HG03457 (cell line): Measurements from ENCODE around the gene ST6GALNAC3.
A peak's percentile ranks its signal among the peaks of the same experiment; 100 is the strongest.
"Not testable (repeated sequence)": the region's sequence is repeated elsewhere in the genome, so short reads cannot be mapped to it uniquely, and the experiment has no call there.

Experiments
- ATAC-seq: cut with Tn5 transposase; IDR thresholded peaks from one replicate; pipeline ENCODE4 v1.9.1; 2021; ENCODE audit warnings: moderate number of reproducible peaks; ENCODE audit not compliant: unreplicated experiment

Gene ST6GALNAC3

DNA sequence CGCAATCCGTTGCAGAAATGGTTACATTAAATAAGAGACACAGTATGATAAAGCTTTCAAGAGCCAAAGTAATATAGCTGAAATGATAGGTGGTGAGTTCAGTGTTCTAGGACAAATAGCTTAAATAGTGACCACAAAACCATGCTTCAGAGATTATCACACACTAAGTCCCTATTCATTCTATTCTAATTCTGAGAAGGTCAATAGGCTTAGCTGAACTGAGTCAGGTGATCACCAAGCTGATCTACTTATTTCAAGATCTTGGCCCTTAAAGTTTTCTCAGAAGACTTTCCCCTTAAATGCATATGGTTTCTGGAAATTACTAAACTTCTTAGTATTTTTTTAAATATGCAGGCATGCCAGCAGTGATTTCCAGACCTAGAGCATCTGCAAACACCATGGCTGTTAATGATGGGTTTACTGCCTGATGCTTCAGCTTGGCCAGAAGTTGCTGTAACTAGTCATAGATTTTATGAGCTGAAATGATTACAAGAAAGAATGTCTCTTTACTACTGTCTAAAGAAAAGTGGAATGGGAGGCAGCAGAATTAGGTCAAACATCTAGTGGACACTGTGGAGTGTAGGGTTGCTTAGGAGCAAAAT, 242.9 kb downstream of the ST6GALNAC3 start:
- ATAC-seq, result no peak

DNA sequence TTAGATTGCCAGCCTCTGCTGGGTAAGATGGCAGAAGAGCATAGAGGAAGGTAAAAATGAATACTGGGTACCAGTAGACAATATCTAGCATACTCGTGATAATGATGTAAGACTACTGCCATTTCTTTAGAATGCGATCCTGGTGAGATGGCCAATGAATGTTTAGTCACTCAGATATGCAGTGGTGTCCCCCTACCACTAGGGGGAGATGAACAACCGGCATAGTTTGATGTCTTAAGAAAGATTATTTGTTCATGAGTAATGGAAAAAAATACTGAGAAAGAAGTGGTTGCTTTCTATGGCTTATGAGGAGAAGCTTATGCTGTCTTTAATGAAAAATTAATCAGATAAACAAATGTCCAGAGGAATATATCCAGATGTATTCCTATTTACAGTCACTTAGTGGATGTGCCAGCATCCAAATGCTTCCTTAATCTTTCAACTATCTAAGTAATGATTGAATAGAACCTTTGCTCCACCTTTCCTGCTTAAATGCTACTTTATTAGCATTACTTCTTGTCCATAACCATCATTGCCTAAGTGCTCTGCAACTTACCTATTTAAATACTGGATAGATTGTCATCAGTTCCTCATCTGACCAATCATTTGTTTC, 256.6 kb downstream of the ST6GALNAC3 start:
- ATAC-seq, result peak; percentile 84

DNA sequence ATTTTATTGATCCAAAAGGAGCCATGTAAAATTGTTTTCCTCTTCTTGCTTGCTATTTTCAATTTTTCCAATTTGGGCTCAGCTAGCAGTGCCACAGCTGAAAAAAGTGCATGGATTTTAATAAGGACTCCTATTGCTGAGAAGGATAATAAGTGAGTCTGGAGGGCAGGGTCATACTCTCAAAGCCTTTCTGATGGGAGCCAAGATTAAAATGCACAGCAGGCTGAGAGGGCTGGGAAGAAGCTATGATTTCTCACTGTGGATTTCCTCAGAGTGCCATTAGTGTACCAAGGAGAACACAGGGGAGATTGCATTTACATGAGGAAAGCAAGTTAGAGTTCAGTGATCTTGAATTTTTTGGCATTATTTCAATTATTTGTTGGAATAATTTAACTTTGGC, 261.3 kb downstream of the ST6GALNAC3 start:
- ATAC-seq, result no peak

- no peak for ATAC-seq
Measured at GRCh38 chr1:76336931-76337371, 262.4 kb downstream of the ST6GALNAC3 start.

GRCh38 chr1:76337542-76338219, 263.1 kb downstream of the ST6GALNAC3 start:
- ATAC-seq, result no peak

DNA sequence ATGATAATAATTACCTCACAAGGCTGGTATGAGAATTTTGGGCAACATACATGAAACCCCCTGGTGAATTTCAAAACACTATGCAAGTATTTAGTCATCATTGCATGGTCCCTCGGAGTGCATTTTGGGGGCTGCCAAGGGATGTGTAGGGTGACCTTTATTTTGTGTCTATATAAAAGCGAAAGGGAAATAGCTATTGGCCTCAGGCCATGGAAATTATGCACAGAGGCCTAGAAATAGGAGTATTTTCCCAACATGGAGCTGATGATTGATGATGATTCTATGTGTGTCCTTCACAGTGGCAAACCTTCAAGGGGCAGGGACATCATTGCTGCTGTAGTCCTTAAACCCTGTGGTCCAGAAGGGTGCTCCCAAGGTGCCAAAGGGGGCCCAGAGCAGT, 265.5 kb downstream of the ST6GALNAC3 start:
- ATAC-seq, result no peak

DNA sequence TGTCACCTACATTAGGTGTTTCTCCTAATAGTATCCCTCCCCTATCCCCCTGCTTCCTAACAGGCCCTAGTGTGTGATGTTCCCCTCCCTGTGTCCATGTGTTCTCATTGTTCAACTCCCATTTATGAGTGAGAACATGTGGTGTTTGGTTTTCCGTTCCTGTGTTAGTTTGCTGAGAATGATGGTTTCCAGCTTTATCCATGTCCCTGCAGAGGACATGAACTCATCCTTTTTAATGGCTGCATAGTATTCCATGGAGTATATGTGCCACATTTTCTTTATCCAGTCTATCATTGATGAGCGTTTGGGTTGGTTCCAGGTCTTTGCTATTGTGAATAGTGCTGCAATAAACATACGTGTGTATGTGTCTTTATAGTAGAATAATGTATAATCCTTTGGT, 267.3 kb downstream of the ST6GALNAC3 start:
- ATAC-seq, result not testable (repeated sequence)

DNA sequence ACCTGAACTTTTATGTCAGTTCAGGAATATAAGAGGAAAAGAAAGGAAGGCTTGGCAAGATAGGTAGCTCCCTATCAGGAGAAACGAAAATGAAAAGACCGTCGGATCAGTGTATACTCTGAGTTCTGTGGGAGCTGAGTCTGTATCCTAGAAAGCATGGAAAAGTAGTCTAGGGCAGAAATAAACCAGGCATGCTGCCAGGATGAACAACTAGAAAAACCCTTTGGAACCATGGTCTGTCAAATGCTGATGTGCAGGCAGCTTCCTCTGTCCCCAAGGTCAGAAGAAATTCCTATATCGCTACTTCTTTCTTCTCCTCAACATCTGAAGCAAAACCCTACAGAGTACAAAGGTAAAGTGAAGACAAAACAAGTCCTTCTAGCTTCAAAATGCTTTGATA, 268.8 kb downstream of the ST6GALNAC3 start:
- ATAC-seq, result no peak

DNA sequence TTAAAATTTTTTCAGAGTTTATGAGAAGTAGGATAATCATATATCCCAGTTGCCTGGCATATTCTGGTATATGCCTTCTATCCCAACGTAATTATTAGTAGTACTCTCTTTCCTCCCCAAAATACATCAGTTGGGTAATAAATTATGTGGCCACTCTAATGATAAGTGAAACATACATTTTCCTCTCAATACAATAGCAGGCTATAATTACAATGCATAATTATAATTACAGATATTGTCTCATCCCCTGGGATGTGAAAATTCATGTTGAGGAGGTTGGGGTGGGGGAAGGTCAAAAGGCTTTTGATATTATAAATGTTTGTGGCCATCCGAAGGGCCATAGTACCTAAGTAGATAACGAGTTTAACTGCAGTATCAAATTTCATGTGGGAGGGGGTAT, 277.1 kb downstream of the ST6GALNAC3 start:
- ATAC-seq, result no peak

DNA sequence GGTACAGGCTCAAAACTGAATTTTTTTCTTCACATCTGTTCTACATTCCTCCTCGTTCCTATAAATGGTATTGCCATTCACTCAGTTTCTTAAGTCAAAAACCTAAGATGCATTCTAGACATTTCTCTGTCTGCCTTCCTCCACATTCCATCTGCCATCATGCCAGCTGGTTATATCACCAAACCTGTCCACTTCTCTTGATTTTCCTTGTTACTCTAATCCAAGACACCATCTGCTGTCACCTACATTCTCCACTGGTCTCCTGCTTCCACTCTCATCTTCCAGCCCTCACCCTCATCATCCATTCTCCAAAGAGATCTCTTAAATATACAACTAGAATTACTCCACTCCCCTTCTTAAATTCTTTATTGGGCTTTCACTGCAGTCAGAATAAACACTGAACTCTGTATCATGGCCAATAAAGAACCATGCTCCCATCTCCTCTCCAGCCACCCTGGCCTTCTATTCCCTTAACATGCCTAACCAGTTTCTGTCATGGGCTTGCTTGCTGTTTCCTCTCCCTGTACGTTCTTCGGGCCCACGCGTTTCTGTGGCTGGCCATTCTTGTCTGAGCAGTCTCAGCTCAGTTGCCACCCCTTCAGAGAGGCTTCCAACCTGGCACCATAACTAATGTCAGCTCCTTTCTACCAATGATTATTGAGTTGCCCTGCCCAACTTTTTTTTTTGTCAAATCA, 278.3 kb downstream of the ST6GALNAC3 start:
- ATAC-seq, result no peak

GRCh38 chr1:76354236-76354635, 279.7 kb downstream of the ST6GALNAC3 start:
- ATAC-seq, result no peak

DNA sequence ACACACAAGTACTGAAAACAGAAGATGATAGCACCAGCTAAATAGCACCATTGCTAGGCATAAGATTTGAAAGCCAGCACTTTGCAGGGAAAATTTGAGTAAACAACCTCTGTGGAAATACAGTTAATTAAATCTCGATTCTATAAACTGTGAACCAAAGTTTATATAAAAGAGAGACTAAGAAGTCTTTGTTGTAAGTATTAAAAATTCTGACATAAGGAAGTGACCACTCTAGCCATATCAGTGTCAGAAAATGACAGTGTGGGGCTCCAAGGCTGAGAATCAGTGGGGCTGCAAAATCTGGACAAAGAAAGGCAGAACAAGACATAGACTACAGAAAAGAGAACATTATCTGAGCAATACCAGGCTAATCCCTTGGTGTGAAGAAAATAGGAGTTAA, 292.2 kb downstream of the ST6GALNAC3 start:
- no peak for ATAC-seq

- no peak for ATAC-seq
Measured at GRCh38 chr1:76371941-76372340, 297.4 kb downstream of the ST6GALNAC3 start.

DNA sequence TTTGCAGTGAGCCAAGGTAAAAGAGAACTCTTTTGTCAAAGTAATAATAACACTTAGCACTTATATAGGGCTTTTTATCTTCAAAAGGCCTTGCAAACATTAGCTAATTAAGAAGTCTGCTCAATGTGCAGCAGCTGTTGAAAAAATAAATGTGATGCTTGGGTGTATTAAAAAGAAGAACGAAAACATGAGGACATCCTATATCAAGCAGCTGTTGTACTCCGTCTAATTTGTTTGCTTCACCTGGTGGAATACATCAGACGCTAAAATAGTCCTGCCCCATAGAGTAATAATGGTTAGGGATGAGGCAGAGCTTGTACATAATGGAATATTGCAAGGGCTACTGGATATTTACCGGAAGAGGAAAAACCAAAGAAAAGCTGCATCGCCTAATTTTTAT, 299.5 kb downstream of the ST6GALNAC3 start:
- ATAC-seq, result no peak

DNA sequence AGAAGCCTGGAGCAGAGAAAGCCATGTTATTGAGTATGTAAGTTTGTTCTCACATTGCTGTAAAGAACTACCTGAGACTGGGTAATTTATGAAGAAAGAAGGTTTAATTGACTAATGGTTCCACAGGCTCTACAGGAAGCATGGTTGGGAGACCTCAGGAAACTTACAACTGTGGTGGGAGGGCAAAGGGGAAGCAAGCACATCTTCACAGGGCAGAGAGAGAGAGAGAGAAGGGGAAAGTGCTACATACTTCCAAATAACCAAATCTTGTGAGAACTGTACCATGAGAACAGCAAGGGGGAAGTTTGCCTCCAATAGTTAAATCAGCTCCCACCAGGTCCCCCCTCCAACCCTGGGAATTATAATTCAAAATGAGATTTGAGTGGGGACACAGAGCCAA, 302.7 kb downstream of the ST6GALNAC3 start:
- ATAC-seq, result no peak

DNA sequence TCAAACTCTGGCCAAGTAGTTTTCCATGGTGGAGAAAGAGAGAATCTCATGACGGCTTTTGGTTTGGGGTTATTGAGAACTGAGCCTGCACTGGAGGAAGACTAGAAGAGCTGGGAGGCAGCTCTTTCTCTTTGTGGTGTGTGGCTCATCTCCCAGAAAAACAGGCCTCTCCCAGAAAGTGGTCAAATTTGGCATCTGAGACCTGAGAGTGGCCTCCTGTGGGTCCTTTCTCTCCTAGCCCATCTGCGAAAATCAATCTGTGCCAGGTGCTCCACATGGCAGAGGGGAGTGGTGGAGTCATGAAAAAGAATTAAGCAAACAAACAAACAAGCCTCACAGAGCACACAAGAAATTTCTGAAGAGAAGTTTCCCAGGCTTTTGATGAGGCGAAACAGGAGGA, 305.0 kb downstream of the ST6GALNAC3 start:
- no peak for ATAC-seq

DNA sequence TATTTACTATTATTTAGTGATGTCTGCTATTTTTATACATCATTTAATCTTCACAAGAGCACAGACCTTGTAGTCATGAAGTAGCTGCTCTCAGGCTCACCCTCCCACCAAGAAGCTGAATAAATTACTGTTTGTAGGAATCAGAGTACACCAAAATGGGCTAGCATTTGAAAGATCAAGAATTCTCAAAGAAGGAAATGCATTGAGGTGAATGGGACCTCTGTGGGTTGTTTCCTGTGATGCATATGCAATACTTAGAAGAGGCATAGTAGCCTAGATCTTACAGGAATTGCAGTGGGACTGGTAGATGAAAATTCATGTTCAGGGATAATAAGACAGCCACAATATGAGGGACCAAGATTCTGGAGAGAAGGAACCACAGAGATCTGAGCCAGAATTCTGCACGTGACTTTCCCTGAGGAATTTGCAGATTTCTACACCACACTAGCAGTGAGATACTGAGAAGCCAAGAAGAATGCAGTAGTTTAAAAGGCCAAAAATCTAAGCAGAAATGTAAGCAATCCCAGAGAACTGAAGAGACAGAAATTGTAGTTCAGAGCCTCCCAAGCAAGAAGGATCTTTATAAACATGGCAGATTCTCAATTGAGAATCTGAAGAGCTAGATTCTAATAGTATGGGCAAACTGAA, 307.0 kb downstream of the ST6GALNAC3 start:
- no peak for ATAC-seq

GRCh38 chr1:76388261-76388660, 313.7 kb downstream of the ST6GALNAC3 start:
- no peak for ATAC-seq

GRCh38 chr1:76390456-76390855, 315.9 kb downstream of the ST6GALNAC3 start:
- no peak for ATAC-seq

GRCh38 chr1:76395059-76395458, 320.5 kb downstream of the ST6GALNAC3 start:
- no peak for ATAC-seq

GRCh38 chr1:76402128-76402527, 327.6 kb downstream of the ST6GALNAC3 start:
- ATAC-seq, result no peak
